Upper lobe of left lung (tissue), 6 donors: Measurements from ENCODE around the gene DLX6. TPM values are rescaled to one million over a fixed set of nuclear protein-coding genes. Genes with fewer than 3 reads are reported as not detected.

Experiments used
- ATAC-seq, 2 donors: fragments of 200-7000 bp; cut with Tn5 transposase; one replicate each; pipeline ENCODE4 v1.9.1; 2022; ENCODE audit warnings: mild to moderate bottlenecking in 2 of 2, moderate library complexity in 2 of 2; ENCODE audit not compliant: low FRiP score in 2 of 2
- DNase-seq, 2 donors: peaks; one replicate each; pipeline ENCODE4 v3.0.0-alpha.2; 2019 to 2020
- H3K27ac ChIP-seq, 4 donors: fragments of 200-600 bp; sonication (generic); one replicate each; pipeline ENCODE4 v1.5.1; 2016 to 2019
- H3K27me3 ChIP-seq, 4 donors: fragments of 200-600 bp; sonication (generic); one replicate each; pipeline ENCODE4 v1.5.1; 2017 to 2019
- H3K36me3 ChIP-seq, 4 donors: fragments of 200-600 bp; sonication (generic); one replicate each; pipeline ENCODE4 v1.5.1; 2016 to 2019
- H3K4me1 ChIP-seq, 4 donors: fragments of 200-600 bp; sonication (generic); one replicate each; pipeline ENCODE4 v1.5.1; 2018 to 2019
- H3K4me3 ChIP-seq, 4 donors: fragments of 200-600 bp; sonication (generic); one replicate each; pipeline ENCODE4 v1.5.1; 2017 to 2019; ENCODE audit warnings: mild to moderate bottlenecking in 2 of 4, moderate library complexity in 1 of 4
- H3K9me3 ChIP-seq, 4 donors: fragments of 200-600 bp; sonication (generic); one replicate each; pipeline ENCODE4 v1.5.1; 2018 to 2019
- CTCF ChIP-seq, 6 experiments: fragments of 450-650 bp in 4 of 6; fragments of 200-600 bp in 2 of 6; sonication (generic) in 2 of 6; IDR thresholded peaks; one replicate each; pipeline ENCODE4 v1.5.1; 2016 to 2019; ENCODE audit warnings: antibody characterized with exemption in 6 of 6
- EP300 ChIP-seq, 4 donors: sonication (generic); formaldehyde crosslinking; IDR thresholded peaks; one replicate each; pipeline ENCODE4 v1.5.1; 2017; ENCODE audit warnings: antibody characterized with exemption in 4 of 4, control low read depth in 2 of 4
- POLR2A ChIP-seq, 4 donors: fragments of 450-650 bp; IDR thresholded peaks; one replicate each; pipeline ENCODE4 v1.5.1; 2016 to 2017; ENCODE audit warnings: antibody characterized with exemption in 4 of 4, mild to moderate bottlenecking in 2 of 4
- POLR2AphosphoS5 ChIP-seq, 2 donors: sonication (generic); formaldehyde crosslinking; IDR thresholded peaks; one replicate each; pipeline ENCODE4 v1.5.1; 2017; ENCODE audit warnings: antibody characterized with exemption in 2 of 2
- WGBS, 2 donors: methylation state at CpG; one replicate each; pipeline ENCODE4 v1.1.5; 2017 to 2018; 5-methylcytosine and 5-hydroxymethylcytosine counted together
- total RNA-seq, 6 donors: library from RNA; depleted of rRNA in 4 of 6; stranded (reverse); fragments of >200 nt in 4 of 6; gene quantifications; one replicate each; pipeline versions ENCODE4 v1.1.0 to v1.2.1, GENCODE V29; 2016 to 2021
- donor health status: DM: no; HTN: no; CAD: no; lungs with moderate emphysema.
- donor health status: DM: no; HTN: yes; CAD: no; lungs with severe emphysema.

The DLX6 gene
- total RNA-seq = not detected

- Histone ChIP-seq H3K4me1 (peaks cover 16 to 35% (median 22%) of the 10 kb centered on the region in 4 donors), H3K27ac (no peak within 1 kb of the TSS), H3K4me3 (peak within 1 kb of the TSS in 3 of 4 donors; percentile 19 to 41 (median 40)), H3K36me3 (no peaks in the 10 kb centered on the region), H3K9me3 (no peaks in the 10 kb centered on the region), H3K27me3 (peaks cover 0 to 67% (median 41%) of the 10 kb centered on the region in 4 donors)
- 1 to 5% methylated on average over 27 to 38 of the region's 44 CpGs for WGBS, 2 donors
- ATAC-seq (peak in 1 of 2 donors; percentile 51), DNase-seq (peak in 1 of 2 donors; percentile 82)
- TF ChIP-seq CTCF (IDR thresholded peaks at IDR 0.05) = no peak
These were observed at the start of gene DLX6 for GRCh38 chr7:97005183-97006054. Gene DLX6 (plus strand): TSS chr7:97005553. CDS start chr7:97005978, 425 bp downstream.

- Histone ChIP-seq H3K36me3 (no peaks in the 10 kb centered on the region), H3K4me1 (no peaks in the 10 kb centered on the region), H3K9me3 (no peaks in the 10 kb centered on the region), H3K27ac (no peak overlapping the region), H3K27me3 (no peaks in the 10 kb centered on the region), H3K4me3 (no peak overlapping the region)
- ATAC-seq = no peak
- TF ChIP-seq POLR2A (IDR thresholded peaks at IDR 0.05) = no peak
- TF ChIP-seq EP300 (IDR thresholded peaks at IDR 0.05) = no peak
- no peak for TF ChIP-seq POLR2AphosphoS5 (IDR thresholded peaks at IDR 0.05)
- TF ChIP-seq CTCF (IDR thresholded peaks at IDR 0.05) = no peak
- DNase-seq = no peak
These were observed 46.2 kb upstream of the DLX6 start for GRCh38 chr7:96959135-96959534.

GRCh38 chr7:96962221-96962885 is 43.0 kb upstream of the DLX6 start:
- no peak overlapping the region for H3K27ac ChIP-seq
- no peak overlapping the region for H3K4me3 ChIP-seq
- no peak for TF ChIP-seq POLR2AphosphoS5 (IDR thresholded peaks at IDR 0.05)
- TF ChIP-seq CTCF (IDR thresholded peaks at IDR 0.05) = no peak
- no peak for TF ChIP-seq EP300 (IDR thresholded peaks at IDR 0.05)
- no peak for TF ChIP-seq POLR2A (IDR thresholded peaks at IDR 0.05)
- WGBS, 2 donors = 72 to 75% methylated on average over 7 to 9 of the region's 9 CpGs
- no peaks in the 10 kb centered on the region for H3K27me3 ChIP-seq
- H3K4me1 ChIP-seq = no peaks in the 10 kb centered on the region
- no peaks in the 10 kb centered on the region for H3K9me3 ChIP-seq
- ATAC-seq (no peak), DNase-seq (no peak)
- no peaks in the 10 kb centered on the region for H3K36me3 ChIP-seq

- ATAC-seq (no peak), DNase-seq (no peak)
- 60 to 84% methylated on average over 2 of the region's 2 CpGs for WGBS, 2 donors
- Histone ChIP-seq H3K4me1 (no peaks in the 10 kb centered on the region), H3K36me3 (no peaks in the 10 kb centered on the region), H3K9me3 (no peaks in the 10 kb centered on the region), H3K27me3 (no peaks in the 10 kb centered on the region), H3K4me3 (no peak overlapping the region), H3K27ac (no peak overlapping the region)
- TF ChIP-seq EP300 (IDR thresholded peaks at IDR 0.05) (no peak), POLR2A (IDR thresholded peaks at IDR 0.05) (no peak), CTCF (IDR thresholded peaks at IDR 0.05) (no peak), POLR2AphosphoS5 (IDR thresholded peaks at IDR 0.05) (no peak)
These were observed 36.4 kb upstream of the DLX6 start for GRCh38 chr7:96968981-96969380.
